22Rv1 (cell line): ENCODE results near the gene SMARCD1.

Experiments
- H3K27ac ChIP-seq: fragments of 450-650 bp; 2 replicates; pipeline ENCODE4 v1.5.1; 2017
- ZFX ChIP-seq: fragments of 450-650 bp; IDR thresholded peaks from 2 replicates; pipeline ENCODE4 v1.6.1; 2017; ENCODE audit warnings: antibody characterized with exemption, borderline replicate concordance
- TF ChIP-seq, protein P1 (sequence below): fragments of 450-650 bp; IDR thresholded peaks from 2 replicates; pipeline ENCODE4 v1.5.1; 2017; ENCODE audit warnings: mild to moderate bottlenecking

Gene SMARCD1

DNA sequence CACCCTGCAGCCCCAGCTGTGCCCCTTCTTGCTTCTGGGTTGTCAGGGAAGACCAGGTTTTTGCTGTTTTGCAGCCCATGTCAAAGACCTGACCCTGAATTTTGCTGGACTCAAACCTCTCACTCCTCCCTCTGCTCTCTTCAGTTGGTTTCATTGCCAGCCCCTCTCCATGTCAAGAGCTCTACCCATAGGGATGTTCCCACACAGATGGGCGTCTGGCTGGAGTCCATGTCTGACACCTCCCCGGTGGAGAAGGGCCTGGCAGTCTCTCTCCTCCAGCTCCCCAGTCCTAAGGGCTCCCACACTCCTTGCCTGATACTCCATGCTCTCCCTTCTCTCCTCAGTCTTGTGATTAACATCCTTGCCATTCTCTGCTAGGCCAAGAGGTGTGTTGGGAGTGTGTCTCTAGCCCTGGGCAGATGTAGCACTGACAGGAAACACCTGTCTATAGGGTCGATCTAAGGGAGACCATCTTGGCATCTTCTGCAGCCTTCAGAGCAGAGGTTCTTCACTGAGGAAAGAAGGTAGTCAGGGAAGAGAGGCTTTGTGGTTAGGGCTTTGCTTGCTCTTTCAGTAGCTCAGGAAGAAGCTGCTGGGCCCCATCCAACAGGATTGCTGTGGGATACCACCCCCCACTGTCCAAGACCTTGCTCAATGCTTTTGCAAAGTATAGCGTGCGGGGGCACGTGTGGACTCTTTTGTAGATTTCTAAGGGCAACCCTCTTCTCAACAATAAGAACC is 23.0 kb upstream of the SMARCD1 start:
- no peak overlapping the region for H3K27ac ChIP-seq
- TF ChIP-seq, protein P1, sequence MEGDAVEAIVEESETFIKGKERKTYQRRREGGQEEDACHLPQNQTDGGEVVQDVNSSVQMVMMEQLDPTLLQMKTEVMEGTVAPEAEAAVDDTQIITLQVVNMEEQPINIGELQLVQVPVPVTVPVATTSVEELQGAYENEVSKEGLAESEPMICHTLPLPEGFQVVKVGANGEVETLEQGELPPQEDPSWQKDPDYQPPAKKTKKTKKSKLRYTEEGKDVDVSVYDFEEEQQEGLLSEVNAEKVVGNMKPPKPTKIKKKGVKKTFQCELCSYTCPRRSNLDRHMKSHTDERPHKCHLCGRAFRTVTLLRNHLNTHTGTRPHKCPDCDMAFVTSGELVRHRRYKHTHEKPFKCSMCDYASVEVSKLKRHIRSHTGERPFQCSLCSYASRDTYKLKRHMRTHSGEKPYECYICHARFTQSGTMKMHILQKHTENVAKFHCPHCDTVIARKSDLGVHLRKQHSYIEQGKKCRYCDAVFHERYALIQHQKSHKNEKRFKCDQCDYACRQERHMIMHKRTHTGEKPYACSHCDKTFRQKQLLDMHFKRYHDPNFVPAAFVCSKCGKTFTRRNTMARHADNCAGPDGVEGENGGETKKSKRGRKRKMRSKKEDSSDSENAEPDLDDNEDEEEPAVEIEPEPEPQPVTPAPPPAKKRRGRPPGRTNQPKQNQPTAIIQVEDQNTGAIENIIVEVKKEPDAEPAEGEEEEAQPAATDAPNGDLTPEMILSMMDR = no peak
- TF ChIP-seq ZFX = no peak

DNA sequence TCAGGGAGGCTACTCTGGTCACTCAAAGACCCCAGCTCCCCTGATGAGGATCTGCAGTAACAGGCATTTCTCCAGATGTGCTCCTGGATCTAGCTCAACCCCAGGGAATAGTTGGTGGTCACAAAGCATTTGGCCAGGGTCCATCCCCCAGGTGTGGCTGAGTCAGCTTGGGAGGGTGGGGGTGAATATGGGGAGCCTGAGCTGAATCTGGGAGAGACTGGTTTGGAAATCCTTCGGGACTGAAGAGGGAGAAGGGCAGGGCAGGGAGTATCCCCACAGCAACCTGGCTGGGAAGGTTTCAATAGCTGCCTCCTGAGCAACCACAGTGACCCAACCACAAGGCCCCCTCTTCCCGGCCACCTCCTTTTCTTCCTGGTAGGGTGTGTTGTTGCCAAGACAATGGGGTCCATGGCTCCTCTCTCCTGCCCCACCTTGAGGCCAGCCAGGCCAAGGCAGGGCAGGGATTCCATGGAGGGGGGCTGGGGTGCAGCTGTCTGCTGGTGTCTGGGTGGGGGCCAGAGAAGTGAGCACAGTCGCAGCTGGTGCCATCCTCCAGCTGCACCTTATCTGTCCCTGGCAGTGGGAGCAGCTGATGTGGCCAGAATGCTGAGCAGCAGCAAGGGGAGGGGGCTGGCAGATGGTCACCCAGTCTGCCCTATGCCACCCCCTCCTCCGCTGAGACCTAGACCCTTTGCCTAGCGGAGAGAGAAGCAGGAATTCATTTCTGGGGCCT is 22.2 kb upstream of the SMARCD1 start:
- TF ChIP-seq ZFX = no peak
- TF ChIP-seq, protein P1 = no peak
- no peak overlapping the region for H3K27ac ChIP-seq

DNA sequence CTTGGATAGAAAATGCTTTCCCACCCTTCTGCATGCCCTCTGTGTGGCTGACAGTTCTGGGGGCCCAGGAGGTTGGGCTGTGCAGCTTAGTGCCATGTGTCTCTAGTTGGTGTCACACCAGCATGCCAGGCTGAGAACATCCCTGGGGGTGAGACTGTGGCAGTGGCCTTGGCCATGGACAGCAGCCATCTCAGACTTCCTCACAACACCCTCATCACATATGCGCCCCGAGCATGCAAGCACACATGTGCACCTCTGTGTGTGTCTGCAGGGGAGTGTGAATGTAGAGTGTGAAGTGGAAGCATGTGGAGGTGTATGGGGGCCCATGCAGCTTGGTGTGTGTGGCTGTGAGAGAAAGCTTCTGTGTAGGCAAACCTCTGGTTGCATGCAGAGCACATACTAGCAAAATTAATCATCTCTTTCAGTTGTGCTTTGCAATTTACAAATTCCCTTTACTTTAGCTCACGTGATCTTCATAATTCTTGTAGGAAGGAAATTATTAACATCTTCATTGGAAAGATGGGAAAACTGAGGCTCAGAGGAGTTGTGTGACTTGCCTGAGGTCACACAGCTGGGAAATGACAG is 19.3 kb upstream of the SMARCD1 start:
- H3K27ac ChIP-seq = no peak overlapping the region
- TF ChIP-seq ZFX = no peak
- TF ChIP-seq, protein P1 = no peak

DNA sequence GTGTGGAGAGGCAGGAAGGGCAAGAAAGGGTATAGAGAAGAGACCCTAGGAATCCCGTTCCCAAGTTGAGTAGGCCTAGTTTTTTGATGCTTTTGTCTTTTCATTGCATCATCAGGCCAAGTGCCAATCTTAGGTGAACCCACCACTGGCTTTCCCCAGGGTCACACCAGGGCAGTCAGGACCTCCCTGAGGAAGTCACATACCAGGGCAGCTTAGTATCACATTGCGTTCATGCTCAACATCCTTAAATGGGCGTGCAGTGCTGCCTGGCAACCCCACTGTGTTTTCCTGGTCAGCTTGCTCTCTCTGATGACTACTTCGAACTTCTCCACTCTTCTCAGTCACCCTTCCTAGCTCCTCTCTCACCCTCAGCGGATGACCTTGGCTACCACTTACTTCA is 18.7 kb upstream of the SMARCD1 start:
- no peak overlapping the region for H3K27ac ChIP-seq
- TF ChIP-seq ZFX = no peak
- TF ChIP-seq, protein P1 = no peak

DNA sequence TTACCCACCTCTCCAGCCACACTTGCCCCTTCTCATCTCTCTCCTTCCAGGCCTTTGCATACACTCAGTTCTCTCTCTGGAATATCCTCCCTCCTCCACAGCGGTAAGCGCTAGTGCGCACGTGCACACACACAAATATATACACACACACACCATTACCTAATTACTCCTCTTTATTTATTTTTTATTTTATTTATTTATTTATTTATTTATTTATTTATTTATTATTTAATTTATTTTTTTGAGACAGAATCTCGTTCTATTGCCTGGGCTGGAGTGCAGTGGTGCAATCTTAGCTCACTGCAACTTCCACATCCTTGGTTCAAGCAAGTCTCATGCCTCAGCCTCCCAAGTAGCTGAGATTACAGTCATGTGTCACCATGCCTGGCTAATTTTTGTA is 16.1 kb upstream of the SMARCD1 start:
- H3K27ac ChIP-seq = no peak overlapping the region
- no peak for TF ChIP-seq ZFX
- TF ChIP-seq, protein P1 = no peak

DNA sequence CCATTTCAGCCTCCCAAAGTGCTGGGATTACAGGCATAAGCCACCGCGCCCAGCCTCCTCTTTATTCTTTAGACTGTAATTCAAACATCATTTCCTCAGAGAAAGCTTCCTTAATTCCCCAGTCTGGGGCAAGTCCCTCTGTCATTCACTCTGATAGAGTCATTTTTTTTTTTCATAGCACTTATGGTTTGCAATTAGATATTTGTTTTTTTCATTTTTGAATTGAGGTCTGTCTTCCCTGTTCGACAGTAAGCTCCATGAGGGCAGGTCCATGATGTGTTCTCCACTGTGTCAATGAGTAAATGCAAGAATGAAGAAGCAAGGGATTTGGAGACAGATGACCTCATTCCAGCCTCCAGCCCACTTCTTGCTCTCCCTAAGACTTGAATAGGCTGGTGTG is 15.6 kb upstream of the SMARCD1 start:
- TF ChIP-seq, protein P1 = no peak
- no peak for TF ChIP-seq ZFX

More for the DNA sequence above, 15.6 kb upstream of the SMARCD1 start:
- no peak overlapping the region for H3K27ac ChIP-seq
